GM19023 (cell line): ENCODE data around the gene TDG.

Source experiments
- ATAC-seq: cut with Tn5 transposase; IDR thresholded peaks from one replicate; pipeline ENCODE4 v1.9.1; 2021; ENCODE audit warnings: mild to moderate bottlenecking, moderate library complexity; ENCODE audit not compliant: unreplicated experiment

The TDG gene

DNA sequence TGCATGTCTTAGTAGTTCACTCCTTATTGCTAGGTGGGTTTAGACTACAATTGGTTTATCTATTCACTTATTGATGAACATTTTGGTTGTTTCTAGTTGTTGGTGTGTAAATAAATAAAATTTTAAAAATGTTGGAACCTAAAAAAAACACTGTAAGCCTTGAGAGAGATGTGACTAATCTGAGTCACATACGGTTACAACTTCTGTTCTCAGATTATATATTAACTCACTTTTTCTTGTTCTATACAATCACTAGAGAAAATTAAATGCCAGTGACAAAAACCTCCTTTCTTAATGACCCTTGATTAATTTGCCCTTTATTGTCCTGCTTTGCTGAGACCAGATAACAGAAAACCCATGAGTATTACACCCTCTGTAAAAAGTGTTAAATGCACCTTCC, 7.1 kb upstream of the TDG start:
- ATAC-seq, result no peak

DNA sequence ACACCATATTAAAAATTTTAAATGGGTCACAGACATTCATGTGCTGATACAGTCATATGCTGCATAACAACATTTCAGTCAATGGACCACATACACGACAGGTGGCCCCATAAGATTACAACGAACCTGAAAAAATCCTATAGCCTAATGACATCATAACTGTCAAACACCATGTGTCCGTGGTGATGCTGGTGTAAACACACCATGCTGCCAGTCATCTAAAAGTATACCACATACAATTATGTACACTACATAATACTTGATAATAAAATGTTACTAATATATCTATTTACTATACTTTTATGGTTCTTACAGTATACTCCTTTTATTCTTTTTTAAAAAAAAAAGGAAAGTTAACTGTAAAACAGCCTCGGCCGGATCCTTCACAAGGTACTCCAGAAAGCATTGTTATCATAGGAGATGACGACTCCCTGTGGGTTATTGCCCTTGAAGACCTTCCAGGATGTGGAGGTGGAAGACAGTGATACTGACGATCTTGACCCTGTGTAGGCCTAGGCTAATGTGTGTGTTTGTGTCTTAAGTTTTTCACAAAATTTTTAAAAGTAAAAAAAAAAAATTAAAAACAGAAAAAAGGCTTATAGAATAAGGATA, 5.0 kb upstream of the TDG start:
- no peak for ATAC-seq

DNA sequence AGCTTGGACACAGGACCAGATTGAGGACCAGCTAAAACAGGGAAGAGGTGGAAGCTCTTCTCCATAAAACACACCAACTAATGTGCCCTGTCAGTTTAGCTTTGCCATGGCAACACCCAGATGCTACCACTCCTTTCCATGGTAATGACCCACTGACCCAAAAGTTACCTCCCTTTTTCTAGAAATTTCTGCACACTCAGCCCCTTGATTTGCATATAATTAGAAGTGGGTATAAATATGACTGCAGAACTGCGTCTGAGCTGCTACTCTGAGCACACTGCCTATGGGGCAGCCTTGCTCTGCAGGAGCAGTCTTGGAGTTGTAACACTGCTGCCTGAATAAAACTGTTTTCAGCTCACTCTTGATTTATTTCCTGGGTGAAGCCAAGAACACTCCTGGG, 3.2 kb upstream of the TDG start:
- no peak for ATAC-seq

DNA sequence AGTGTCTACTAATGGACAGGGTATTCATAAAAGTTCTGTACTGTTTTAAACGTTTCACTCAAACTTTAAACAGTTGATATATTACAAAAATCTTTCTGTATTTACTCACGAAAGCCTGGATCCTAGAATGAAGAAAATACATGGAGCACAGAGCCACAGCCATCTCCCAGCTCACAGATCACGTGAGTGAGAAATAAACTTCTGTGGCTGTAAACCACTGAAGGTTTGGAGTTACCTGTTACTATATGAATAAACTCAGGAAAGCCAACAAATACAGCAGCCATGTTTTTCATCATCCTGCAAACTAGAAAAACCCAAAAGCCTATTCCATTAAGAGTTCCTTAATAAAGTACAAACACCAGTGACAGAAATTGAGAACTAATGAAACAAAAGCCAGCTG, 867 bp upstream of the TDG start:
- ATAC-seq, result no peak

DNA sequence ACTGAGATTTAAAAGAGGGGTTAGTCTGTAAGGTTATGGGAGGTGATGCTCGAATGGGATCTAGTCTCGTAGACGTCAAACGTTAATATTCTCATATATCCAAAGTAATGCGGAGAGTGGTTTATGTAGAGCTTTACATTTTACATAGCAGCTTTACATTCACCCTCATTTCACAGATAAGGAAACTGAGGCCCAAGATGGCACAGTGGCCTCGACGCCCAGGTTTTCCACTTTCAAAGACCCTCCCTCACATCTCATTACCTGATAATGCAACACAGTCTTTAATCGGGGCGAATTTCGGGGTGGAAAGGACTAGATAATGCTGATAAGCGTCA, 450 bp upstream of the TDG start:
- ATAC-seq, result no peak

DNA sequence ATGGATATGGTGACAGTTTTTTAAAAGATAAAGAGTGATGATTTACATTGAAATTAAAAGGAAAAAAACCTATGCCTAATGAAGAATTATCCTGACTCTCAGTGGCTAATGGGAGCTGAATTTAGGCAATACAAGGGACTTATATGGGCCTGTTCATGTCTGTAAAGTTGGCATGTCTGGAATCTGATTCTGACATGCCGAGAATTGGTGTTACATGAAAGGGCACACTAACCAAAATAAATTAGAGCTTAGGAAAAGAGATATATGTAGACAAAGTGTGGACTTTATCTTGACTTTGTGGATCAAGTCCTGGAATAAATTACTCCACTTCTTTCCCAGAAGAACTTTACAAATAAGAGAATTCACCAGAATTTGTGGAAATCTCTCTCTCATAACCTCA, 1.1 kb downstream of the TDG start:
- no peak for ATAC-seq

DNA sequence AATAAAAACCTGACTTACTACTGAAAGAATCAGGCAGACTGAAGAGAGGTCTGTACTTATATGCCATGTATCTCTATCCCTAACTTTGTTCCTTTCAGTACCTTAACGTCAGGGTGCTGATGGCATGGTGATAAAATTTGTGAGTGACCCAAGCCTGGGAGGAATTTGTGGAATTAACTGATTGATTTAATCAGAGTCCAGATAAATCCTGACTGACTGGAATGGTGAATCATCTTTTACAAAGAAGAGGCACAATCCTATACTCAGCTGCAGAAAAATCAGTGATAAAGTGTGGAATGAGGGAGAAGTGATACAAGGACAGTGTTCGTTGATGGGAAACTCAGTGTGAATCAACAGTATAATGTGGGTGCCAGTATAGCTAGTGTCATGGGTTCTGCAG, 3.7 kb downstream of the TDG start:
- no peak for ATAC-seq

DNA sequence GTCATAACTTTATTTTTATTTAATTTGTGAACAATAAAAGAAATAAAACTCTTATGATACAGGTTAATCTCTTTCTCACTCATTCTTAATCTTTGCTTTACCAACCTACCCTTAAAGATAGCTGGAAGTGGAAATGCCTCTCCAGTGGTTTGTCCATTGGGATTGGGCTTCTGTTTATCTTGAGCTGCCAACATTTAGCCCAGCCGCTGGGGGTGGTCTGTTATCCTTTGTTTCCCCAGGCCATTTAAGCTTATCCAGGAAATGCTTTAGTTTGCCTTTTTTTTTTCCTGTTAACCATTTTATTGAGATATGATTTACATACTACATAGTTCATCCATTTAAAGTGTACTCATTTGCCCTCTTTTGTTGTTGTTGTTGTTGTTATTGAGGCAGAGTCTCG, 8.2 kb downstream of the TDG start:
- ATAC-seq, result no peak

DNA sequence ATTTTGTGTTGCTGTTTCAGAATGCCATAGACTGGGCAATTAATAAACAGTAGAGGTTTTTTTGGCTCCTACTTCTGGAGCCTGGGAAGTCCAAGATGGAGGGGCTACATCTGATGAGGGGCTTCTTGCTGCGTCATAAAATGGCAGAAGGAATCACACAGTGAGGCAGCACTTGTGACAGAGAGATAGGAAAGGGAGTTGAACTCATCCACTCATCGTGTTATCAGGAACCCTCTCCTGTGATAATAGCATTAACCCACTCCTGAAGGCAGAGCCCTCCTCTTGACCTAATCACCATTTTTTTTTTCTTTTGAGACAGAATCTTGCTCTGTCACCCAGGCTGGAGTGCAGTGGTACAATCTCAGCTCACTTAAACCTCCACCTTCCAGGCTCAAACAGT, 9.7 kb downstream of the TDG start:
- ATAC-seq, result no peak

DNA sequence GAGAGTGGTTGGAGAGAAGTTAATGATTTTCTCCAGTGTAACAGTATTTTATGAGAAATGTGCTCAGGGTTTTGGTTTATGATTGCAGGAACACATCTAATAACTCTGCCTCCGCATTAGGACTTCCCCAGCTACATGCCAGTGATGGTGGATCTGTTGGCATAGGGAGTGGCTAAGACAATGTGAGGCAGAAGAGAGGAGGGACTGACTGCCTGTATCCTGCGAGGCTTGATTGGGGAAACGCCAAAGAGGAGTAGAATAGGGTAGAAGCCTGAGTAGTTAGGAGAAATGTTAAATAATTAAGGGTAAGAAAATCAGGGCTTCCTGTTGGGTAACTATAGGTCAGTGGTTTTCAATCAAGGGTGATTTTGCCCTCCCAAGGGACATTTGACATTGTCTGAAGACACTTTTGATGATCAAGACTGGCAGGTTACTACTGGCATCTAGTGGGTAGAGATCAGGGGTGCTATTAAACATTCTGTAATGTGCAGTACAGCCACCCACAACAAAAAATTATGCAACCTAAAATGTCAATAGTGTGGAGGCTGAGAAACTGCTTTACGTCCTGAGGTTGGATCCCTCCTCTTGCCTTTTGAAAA, 12.8 kb downstream of the TDG start:
- ATAC-seq, result no peak

DNA sequence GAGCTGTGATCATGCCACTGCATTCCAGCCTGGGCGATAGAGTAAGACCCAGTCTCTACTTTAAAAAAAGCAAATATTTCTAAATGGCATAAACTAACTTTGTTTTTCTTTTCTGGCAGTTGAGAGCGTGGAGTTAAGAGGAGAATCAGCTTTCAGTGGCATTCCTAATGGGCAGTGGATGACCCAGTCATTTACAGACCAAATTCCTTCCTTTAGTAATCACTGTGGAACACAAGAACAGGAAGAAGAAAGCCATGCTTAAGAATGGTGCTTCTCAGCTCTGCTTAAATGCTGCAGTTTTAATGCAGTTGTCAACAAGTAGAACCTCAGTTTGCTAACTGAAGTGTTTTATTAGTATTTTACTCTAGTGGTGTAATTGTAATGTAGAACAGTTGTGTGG, 21.2 kb downstream of the TDG start:
- no peak for ATAC-seq

DNA sequence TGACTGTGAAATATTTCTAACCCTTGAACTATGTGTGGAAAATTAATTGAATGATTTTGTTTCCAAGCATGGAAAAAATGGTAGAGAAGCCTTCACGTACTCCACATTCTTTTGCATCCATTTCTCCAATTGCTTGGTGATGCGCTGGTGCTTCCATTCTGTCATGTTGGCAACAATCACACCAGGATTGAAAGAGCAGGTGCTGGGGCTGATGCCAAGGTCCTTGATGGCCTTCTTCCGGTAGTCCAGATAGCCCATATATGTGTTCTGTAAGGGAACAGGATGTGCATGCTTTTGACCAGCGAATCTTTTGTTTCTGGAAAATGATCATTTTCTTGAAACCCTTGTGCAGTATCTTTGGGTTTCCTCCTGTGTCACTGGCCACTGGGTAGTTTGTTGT, 28.6 kb downstream of the TDG start:
- ATAC-seq, result no peak

DNA sequence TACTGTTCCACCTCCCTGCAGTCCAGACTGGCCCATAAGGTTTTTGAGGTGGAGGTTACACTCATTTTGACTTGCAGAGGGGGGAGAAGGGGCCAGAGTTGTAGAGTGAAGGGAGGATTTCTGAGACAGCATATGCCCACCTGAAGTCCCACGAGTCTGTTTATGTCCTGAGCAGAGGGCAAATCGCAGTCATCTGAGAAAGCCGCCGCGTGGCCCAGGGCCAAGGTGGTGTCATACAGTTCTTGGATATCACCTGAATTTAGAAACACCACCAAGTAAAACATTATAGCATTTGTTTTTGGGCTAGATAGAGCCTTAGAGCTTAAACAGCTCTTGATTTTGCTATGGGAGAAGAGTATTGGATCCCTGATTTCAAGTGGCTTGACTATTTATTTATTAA, 30.9 kb downstream of the TDG start:
- ATAC-seq, result no peak

DNA sequence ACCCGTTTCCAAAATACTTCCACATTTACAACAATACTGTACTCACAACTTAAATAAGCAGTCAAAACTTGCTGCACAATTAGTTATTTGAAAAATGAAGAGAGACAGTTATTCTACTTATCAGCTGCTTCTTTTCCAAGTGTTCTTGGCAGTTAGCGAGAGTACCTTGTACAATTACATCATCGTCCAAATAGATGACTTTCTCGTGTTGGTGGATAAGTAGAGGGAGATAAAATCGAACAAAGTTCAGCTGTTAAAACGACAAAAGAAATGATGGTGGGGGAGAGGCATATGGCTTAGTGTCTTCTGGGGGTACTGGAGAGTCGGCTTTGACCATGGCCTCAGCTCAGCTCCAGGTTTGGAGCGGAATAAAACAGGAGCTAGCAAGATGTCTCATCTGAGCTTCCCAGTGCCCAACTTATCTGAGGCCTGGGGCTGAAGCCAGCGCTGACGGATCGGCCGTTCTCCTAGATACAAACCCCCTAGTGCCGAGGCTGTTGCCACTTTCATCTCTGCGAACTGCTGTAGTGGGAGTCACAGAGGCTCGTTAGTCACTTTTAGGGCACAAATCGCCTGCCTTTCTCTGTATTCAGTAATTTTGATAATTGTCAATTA, 31.7 kb downstream of the TDG start:
- no peak for ATAC-seq

DNA sequence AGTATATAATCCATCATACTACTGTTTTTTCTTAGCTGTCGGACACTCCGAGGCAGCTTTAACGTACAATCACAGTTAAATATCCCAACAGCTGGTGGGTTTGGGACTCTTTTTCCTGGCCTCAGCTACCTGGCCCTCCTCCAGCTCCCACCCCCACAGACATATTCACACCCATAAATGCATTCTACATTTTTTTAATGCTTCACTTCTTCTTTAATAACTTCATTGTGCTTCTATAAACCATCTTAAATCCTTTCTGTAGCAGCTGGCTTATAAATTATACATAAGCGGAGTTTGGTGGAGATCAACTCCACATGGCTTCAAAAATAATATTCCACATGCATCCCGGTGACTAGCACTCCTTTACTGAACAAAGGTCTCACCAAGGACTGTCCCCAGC, 33.3 kb downstream of the TDG start:
- ATAC-seq, result no peak

DNA sequence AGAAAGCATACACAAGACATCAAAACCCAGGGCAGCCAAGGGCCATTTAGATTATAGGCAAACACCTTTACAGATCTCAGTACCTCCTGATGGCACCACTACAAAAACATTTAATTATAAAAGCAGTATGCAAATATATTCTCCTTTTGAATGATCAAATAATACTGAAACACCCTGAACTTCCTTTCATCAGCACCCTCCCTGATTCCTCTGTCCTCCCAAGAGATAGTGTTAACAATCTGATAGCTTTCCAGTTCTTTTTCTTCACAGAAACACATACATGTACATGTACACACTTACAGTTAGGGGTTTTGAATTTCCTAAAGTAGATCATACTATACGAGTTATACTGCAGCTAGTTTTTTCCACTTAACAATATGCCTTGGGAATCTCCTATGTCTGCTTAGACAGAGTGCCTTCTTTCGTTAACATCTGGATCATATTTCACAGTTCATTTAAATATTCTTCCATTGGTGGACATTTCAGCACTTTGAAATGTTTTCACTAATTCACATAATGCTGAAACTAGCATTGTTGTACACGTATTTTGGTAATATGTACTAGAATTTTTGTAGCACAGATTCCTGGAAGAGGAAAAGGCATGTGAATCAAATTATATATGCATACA, 35.2 kb downstream of the TDG start:
- ATAC-seq, result no peak

DNA sequence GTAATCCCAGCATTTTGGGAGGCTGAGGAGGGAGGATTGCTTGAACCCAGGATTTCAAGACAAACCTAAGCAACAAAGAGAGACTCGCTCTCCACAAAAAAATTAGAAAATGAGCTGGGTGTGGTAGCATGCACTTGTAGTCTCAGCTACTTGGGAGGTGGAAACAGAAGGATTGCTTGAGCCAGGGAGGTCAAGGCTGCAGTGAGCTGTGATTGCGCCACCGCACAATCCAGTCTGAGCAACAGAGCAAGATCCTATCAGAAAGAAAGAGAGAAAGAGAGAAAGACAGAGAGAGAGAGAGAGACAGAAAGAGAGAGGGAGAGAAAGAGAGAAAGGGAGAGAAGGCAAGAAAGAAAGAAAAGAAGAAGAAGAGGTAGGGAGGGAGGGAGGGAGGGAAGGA, 37.0 kb downstream of the TDG start:
- no peak for ATAC-seq

DNA sequence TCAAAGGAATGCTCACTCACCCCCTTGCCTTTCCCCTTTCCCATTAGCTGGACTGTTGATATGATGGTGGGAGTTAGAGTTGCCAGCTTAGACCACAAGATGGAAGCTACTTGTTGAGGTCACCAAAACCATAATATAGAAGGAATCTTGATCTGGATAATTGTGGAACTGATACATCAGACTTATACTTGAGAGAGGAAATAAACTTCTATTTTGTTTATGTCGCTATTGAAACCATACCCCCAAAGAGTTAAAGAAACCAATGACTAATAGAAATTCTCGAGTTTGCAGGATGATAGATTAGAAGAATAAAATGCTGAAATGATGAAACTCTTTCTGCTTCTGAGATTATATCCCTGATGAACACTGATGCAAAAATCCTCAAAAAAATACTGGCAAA, 37.9 kb downstream of the TDG start:
- no peak for ATAC-seq

DNA sequence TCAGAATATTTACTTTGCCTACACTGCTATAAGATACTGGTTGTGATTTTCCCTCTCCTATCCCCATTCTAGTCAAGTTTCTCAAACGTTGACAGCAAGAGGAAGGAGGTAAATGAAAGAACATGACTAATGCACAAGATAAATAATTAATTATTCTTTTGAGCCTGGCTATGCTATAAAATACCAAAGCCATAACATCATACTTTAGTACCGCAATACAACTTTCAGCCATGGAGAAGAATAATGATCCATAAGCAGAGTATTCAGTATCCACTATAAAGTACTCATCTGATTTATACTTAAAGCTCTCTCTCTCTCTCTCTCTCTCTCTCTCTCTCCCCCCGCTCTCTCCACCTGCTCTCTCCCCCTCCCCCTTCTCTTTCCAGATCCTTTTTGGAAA, 41.3 kb downstream of the TDG start:
- no peak for ATAC-seq

DNA sequence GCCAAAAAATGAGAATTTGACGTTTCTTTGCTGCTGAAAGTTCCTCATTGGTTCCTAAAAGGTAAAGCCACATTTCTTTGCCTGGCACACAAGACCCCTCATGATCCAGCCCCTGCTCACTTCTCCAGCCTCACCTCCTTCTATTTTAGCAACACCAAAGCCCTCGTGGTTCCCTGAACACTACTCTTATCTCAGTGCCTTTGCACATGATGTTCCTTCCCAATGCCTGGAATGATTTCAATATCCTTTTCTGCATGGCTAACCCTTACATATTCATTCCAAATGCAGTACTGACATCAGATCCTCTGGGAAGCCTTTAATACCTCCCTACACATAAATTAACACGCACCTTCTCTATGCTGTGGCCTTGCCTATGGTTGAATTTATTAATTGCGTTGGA, 44.4 kb downstream of the TDG start:
- ATAC-seq, result no peak

DNA sequence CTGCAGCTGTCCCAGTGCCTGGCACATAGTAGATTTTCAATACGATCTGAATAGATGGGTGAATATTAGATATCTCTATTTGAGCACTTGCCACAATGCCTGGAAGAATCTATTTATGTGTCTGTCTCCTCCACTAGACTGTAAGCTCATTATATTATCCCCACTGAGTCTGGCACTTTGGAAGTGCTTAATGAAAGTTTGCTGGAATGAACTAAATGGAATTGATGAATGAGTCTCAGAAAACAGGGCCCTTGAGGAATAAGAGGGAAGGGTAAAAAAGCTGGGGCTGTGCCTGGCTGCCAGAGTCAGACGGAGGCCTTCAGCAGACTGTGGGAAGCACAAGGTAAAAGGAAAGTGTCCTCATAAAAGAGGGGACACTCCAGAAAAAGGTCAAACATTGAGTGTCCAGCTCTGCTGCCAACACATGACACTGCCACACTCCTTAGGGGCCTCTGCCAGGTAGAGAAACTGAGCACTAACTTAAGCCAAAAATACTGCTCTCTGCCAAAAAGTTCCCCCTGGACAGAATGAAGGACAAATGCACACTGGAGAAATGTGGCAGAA, 45.0 kb downstream of the TDG start:
- ATAC-seq, result no peak

DNA sequence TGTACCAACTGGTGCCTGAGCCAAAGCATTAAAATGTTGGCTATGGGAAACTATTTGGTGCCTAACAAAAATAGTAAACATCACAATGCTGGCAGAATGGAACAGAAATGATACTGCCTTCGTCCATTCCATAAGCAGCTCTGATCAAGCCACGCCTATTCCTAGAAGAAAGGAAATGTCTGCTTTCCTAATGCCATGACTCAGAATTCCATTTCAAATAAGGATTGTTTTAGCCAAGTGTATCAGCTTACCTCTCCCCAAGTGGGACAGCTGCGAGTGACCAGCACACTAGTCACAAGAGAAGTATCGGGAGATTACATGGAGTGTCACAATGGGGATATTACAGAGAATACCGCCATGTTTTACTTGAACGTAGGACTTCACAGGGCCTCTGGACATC, 45.6 kb downstream of the TDG start:
- no peak for ATAC-seq
